MG63 (cell line): ENCODE results near the gene ELOB. TPM values are rescaled to one million over a fixed set of nuclear protein-coding genes. Genes with fewer than 3 reads are reported as not detected.
A peak's percentile ranks its signal among the peaks of the same experiment; 100 is the strongest.

ENCODE experiments used
- DNase-seq: peaks from one replicate; pipeline ENCODE4 v3.0.0-alpha.2; 2020
- H3K27me3 ChIP-seq: fragments of 250-450 bp; sonication (Bioruptor Pico); 2 replicates; pipeline ENCODE4 v1.5.1; 2020; ENCODE audit warnings: mild to moderate bottlenecking, moderate library complexity
- H3K36me3 ChIP-seq: fragments of 250-450 bp; sonication (Bioruptor Pico); 2 replicates; pipeline ENCODE4 v1.5.1; 2020; ENCODE audit warnings: mild to moderate bottlenecking, moderate library complexity
- H3K4me3 ChIP-seq: fragments of 250-450 bp; sonication (Bioruptor Pico); 2 replicates; pipeline ENCODE4 v1.5.1; 2020; ENCODE audit warnings: mild to moderate bottlenecking, moderate library complexity
- H3K9me3 ChIP-seq: fragments of 250-450 bp; sonication (Bioruptor Pico); 2 replicates; pipeline ENCODE4 v1.5.1; 2020; ENCODE audit warnings: mild to moderate bottlenecking, moderate library complexity
- total RNA-seq: library from RNA; depleted of rRNA; stranded (reverse); fragments of >200 nt; shearing (Covaris generic); gene quantifications from 2 replicates; pipeline ENCODE4 v1.2.3, GENCODE V29; 2014; ENCODE audit warnings: low replicate concordance

The ELOB gene
- total RNA-seq, 1 experiment from 2014 or later, result 309 TPM

DNA sequence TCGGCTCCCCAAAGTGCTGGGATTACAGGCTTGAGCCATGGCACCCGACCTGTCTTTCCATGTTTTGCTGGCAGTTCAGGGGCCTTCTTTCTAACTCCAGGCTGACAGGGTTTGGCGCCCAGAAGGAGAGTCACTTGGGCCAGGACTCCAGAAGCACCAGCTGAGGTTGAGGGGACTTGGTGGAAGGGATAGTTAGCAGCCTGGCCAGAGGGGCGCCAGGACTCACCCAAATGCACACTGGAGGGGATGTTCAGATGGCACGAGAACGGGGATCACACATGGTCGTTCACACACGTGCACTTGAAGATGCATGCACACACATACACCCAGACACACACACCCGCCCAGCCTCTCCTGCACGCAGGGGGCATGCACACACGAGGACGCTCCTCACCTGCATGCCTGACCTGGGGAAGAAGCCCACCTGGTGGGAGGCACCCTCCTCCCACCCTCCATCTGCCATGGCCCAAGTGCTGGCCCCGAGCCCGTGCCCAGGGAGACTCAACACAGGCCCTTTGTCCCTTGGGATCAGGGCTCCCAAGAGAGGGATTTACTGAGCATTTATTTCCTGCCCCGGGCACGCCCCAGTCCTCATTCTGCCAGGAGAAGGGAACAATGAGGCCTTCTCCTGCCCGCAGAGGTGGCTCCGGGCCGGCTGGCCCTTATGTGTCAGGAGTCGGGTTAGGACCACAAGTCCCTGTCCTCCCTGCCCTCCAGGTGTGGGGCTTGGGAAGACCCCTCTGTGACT, 37.6 kb upstream of the ELOB start:
- Histone ChIP-seq H3K9me3 (no peaks in the 10 kb centered on the region), H3K36me3 (no peaks in the 10 kb centered on the region), H3K27me3 (no peaks in the 10 kb centered on the region), H3K4me3 (no peak overlapping the region)
- DNase-seq, result no peak

- Histone ChIP-seq H3K4me3 (no peak overlapping the region), H3K36me3 (no peaks in the 10 kb centered on the region), H3K9me3 (peaks cover 7% of the 10 kb centered on the region; the same call in 1 of the 2 replicates), H3K27me3 (no peaks in the 10 kb centered on the region)
- no peak for DNase-seq
These were observed 36.7 kb upstream of the ELOB start for GRCh38 chr16:2813771-2814221.

DNA sequence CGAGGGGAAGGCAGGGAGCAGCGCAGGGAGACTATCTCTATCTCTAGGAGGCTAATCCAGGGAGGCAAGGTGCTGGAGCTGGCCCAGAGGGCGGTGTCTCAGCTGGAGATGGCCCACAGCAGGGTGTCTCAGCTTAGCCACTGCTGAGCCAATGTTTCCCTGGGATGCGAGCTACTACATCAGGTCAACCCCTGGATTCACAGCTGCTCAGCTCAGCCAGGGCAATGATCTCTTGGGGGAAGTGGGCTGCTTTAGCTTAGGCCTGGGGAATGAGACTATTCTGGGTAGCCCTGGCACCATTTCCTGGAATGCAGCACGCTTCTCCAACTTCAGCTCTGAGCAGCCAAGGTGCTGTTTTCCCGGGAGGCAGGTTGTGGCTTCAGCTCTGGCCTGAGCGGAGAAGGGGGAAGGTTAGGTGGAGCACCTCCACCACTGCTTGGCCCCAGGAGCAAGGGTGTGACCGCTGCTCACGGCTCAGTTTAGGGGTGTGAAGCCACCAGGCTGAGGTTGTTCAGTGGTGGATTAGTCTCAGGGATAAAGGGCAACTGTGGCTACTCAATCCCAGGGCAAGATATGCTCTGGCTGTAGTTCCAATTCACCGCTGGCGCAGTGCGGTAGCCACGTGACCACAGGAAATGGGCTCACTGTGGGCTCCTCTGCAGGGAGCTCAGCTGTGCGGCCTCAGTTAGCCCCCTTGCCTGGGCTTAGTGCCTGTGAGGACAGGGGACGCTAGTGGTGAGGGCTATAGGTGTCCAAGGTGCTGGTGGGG, 34.8 kb upstream of the ELOB start:
- Histone ChIP-seq H3K9me3 (peaks cover 15% of the 10 kb centered on the region), H3K27me3 (no peaks in the 10 kb centered on the region), H3K36me3 (no peaks in the 10 kb centered on the region), H3K4me3 (no peak overlapping the region)
- DNase-seq, result peak; percentile 77

GRCh38 chr16:2810651-2811050, 33.6 kb upstream of the ELOB start:
- no peak overlapping the region for H3K4me3 ChIP-seq
- H3K36me3 ChIP-seq, result no peaks in the 10 kb centered on the region
- peaks cover 20% of the 10 kb centered on the region for H3K9me3 ChIP-seq
- no peaks in the 10 kb centered on the region for H3K27me3 ChIP-seq
- DNase-seq, result no peak

GRCh38 chr16:2809149-2809760, 32.2 kb upstream of the ELOB start:
- Histone ChIP-seq H3K4me3 (no peak overlapping the region), H3K36me3 (no peaks in the 10 kb centered on the region), H3K9me3 (peaks cover 30% of the 10 kb centered on the region), H3K27me3 (no peaks in the 10 kb centered on the region)
- no peak for DNase-seq

DNA sequence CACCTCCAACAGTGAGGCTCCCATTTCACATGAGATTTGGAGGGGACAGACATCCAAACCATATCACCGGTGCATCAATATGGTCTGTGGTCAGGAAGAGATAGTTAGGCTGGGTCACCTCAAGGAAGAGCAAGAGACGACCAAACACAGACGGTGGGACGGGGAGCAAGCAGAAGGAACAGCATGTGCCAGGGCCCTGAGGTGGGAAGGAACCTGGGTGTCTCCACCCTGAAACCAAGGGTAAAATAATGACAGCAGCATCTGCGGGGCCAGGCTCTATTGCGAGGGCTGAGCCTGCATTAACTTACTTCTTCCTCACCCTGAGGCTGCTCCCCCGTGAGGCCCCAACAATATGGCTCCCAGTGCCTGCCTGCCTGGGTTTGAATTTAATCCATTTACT, 31.1 kb upstream of the ELOB start:
- no peaks in the 10 kb centered on the region for H3K36me3 ChIP-seq
- H3K9me3 ChIP-seq, result peaks cover 41% of the 10 kb centered on the region
- no peak for DNase-seq
- no peak overlapping the region for H3K4me3 ChIP-seq
- no peaks in the 10 kb centered on the region; the same call in 1 of the 2 replicates for H3K27me3 ChIP-seq

GRCh38 chr16:2806286-2806685, 29.2 kb upstream of the ELOB start:
- no peak for DNase-seq
- H3K9me3 ChIP-seq, result peaks cover 46% of the 10 kb centered on the region

DNA sequence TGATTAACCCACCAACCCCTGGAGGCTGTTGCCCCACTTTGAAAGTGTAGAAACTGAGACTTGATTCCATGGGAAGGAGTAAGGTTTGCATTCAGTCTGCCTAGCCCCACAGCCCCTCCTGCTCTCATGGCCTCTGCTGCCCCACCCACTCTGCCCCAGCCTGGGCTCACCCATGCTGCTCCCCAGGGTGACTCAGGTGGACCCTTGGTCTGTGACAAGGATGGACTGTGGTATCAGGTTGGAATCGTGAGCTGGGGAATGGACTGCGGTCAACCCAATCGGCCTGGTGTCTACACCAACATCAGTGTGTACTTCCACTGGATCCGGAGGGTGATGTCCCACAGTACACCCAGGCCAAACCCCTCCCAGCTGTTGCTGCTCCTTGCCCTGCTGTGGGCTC, 27.6 kb upstream of the ELOB start:
- no peaks in the 10 kb centered on the region; the same call in 1 of the 2 replicates for H3K27me3 ChIP-seq
- H3K4me3 ChIP-seq, result no peak overlapping the region
- peaks cover 46% of the 10 kb centered on the region for H3K9me3 ChIP-seq
- no peaks in the 10 kb centered on the region for H3K36me3 ChIP-seq
- DNase-seq, result no peak

More at GRCh38 chr16:2806286-2806685, 29.2 kb upstream of the ELOB start:
- H3K27me3 ChIP-seq, result no peaks in the 10 kb centered on the region; the same call in 1 of the 2 replicates
- H3K4me3 ChIP-seq, result no peak overlapping the region
- H3K36me3 ChIP-seq, result no peaks in the 10 kb centered on the region

DNA sequence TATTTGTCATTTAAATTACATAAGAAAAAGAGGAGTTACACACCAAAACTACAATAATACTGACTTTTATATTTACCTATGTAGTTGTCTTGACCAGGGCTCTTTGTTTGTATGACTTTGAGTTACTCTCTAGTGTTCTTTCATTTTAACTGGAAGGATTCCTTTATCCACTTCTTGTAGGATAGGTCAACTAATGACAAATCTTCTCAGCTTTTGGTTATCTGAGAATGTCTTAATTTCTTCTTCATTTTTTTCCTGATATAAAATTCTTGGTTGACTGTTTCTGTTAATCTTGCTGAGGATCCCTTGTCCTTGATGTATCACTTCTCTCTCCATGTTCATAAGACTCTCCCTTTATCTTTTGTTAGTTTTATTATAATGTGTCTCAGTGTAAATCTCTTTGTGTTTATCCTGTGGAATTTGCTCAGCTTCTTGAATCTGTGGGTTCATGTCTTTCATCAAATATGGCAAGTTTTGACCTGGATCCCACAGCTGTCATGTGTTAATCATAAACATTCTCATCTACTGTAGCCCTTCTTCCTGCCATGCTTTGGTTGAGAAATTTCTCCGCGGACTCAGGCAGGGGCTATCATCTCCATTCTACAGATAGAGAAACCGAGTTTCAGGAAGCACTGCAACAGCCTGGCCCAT, 26.6 kb upstream of the ELOB start:
- DNase-seq, result no peak
- H3K36me3 ChIP-seq, result no peaks in the 10 kb centered on the region
- H3K9me3 ChIP-seq, result peaks cover 38% of the 10 kb centered on the region
- no peaks in the 10 kb centered on the region; the same call in 1 of the 2 replicates for H3K27me3 ChIP-seq
- no peak overlapping the region for H3K4me3 ChIP-seq

- Histone ChIP-seq H3K27me3 (no peaks in the 10 kb centered on the region; the same call in 1 of the 2 replicates), H3K9me3 (peaks cover 20% of the 10 kb centered on the region), H3K36me3 (no peaks in the 10 kb centered on the region), H3K4me3 (no peak overlapping the region)
- DNase-seq, result no peak
These were observed 22.8 kb upstream of the ELOB start for GRCh38 chr16:2799859-2800226.

- H3K36me3 ChIP-seq, result no peaks in the 10 kb centered on the region
These were observed 22.3 kb upstream of the ELOB start for GRCh38 chr16:2799205-2799858.

GRCh38 chr16:2798723-2799204, 21.7 kb upstream of the ELOB start:
- H3K9me3 ChIP-seq, result peaks cover 11% of the 10 kb centered on the region
- no peak overlapping the region for H3K4me3 ChIP-seq
- no peak for DNase-seq
- no peaks in the 10 kb centered on the region for H3K36me3 ChIP-seq
- H3K27me3 ChIP-seq, result no peaks in the 10 kb centered on the region; the same call in 1 of the 2 replicates

More at GRCh38 chr16:2799205-2799858, 22.3 kb upstream of the ELOB start:
- H3K27me3 ChIP-seq, result no peaks in the 10 kb centered on the region; the same call in 1 of the 2 replicates
- H3K9me3 ChIP-seq, result peaks cover 17% of the 10 kb centered on the region
- H3K4me3 ChIP-seq, result no peak overlapping the region
- no peak for DNase-seq

DNA sequence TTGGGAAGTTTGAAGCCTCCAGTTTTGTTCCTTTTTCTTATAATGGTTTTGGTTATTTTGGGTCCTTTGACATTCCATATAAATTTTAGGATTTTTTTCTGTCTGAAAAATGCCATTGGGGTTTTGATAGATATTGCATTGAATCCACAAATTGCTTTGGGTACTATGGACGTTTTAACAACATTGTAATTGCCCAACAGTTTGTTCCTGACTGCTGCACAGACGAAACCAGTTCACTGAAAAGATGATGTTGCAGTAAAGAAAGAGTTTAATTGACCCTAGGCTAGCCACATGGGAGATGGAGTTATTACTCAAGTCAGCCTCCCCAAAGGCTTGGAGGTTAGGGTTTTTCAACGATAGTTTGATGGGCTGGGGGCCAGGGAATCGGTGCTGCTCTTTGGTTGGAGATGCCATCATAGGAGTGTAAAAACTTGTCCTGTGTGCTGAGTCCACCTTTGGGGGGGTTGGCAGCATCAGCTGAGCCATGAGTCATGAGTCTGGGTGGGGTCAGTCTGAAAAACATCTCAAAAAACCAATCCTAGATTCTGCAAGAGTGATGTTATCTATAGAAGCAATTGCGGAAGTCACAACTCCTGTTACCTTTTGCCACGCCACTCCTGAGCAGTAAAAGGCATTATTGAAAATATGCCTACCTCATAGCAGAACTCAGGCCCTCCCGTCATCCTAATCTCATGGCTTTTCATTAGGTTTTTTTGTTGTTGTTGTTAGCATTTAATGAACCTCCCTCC, 18.5 kb upstream of the ELOB start:
- peaks cover 21% of the 10 kb centered on the region for H3K27me3 ChIP-seq
- no peaks in the 10 kb centered on the region for H3K9me3 ChIP-seq
- DNase-seq, result no peak
- H3K4me3 ChIP-seq, result no peak overlapping the region
- no peaks in the 10 kb centered on the region for H3K36me3 ChIP-seq

GRCh38 chr16:2792940-2793339, 15.9 kb upstream of the ELOB start:
- DNase-seq, result no peak
- H3K4me3 ChIP-seq, result no peak overlapping the region
- H3K27me3 ChIP-seq, result peaks cover 36% of the 10 kb centered on the region
- no peaks in the 10 kb centered on the region for H3K36me3 ChIP-seq
- H3K9me3 ChIP-seq, result no peaks in the 10 kb centered on the region

GRCh38 chr16:2791174-2791573, 14.1 kb upstream of the ELOB start:
- DNase-seq, result no peak
- peaks cover 41% of the 10 kb centered on the region for H3K27me3 ChIP-seq

More at GRCh38 chr16:2791174-2791573, 14.1 kb upstream of the ELOB start:
- no peaks in the 10 kb centered on the region for H3K9me3 ChIP-seq
- no peak overlapping the region for H3K4me3 ChIP-seq
- H3K36me3 ChIP-seq, result no peaks in the 10 kb centered on the region
